Peyer's patch (tissue), 4 donors: ENCODE measurements around the gene ARHGEF7.

Experiments used
- POLR2A ChIP-seq, 2 donors: fragments of 450-650 bp; IDR thresholded peaks; one replicate each; pipeline ENCODE4 v1.5.1; 2017; ENCODE audit warnings: antibody characterized with exemption in 2 of 2, mild to moderate bottlenecking in 2 of 2, moderate library complexity in 2 of 2
- TF ChIP-seq, protein P1 (sequence below), 6 experiments: fragments of 450-650 bp in 4 of 6; fragments of 200-600 bp in 2 of 6; sonication (generic) in 1 of 6; IDR thresholded peaks; one replicate each; pipeline ENCODE4 v1.5.1; 2017 to 2019; ENCODE audit warnings: antibody characterized with exemption in 6 of 6, mild to moderate bottlenecking in 3 of 6, moderate library complexity in 1 of 6

DNA sequence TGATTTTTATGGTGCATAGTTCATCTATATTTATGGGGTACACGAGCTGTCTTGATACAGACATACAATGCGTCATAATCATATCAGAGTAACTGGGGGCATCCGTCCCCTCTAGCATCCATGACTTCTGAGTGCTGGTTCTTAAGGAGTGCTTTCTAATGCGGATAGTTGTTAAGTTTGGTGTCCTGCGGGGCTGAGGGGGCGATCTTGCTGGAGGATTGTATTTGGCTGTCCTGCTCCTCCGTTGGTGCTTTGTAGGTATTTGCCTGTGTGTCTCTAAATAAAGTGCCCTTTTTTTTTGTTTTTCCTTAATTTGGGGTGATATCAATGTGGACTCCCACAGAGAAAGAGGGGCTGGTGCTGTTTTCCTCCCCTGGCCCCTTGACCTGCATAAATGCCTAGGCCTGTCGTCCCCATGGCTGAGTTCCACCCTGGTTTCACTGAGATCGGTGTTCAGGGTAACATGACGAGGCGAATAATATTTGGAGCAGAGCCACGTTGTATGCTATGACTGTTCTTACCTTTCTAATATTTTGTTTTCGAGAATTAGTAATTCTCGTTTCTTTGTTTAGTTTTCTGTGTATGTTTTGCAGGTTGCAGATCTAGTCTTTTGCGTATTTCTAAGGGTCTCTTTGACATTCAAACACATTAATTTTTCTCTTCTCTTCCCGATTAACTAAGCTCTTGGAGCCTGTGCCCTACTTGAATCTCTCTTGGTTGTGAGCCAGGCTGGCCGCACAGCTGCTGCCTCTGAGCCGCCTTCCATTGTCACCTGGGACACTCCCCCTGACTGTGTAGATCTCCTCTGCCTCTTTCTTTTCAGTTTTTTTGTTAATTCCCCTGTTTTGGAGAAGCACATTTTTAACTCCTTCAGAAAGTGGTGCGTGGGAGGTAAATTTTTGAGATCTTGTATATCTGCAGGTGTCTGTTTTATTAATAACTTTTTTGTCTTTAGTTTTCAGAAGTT lies 100.3 kb downstream of the ARHGEF7 start:
- TF ChIP-seq, protein P1, sequence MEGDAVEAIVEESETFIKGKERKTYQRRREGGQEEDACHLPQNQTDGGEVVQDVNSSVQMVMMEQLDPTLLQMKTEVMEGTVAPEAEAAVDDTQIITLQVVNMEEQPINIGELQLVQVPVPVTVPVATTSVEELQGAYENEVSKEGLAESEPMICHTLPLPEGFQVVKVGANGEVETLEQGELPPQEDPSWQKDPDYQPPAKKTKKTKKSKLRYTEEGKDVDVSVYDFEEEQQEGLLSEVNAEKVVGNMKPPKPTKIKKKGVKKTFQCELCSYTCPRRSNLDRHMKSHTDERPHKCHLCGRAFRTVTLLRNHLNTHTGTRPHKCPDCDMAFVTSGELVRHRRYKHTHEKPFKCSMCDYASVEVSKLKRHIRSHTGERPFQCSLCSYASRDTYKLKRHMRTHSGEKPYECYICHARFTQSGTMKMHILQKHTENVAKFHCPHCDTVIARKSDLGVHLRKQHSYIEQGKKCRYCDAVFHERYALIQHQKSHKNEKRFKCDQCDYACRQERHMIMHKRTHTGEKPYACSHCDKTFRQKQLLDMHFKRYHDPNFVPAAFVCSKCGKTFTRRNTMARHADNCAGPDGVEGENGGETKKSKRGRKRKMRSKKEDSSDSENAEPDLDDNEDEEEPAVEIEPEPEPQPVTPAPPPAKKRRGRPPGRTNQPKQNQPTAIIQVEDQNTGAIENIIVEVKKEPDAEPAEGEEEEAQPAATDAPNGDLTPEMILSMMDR (IDR thresholded peaks at IDR 0.05) = no peak
- no peak for TF ChIP-seq POLR2A (IDR thresholded peaks at IDR 0.05)
